H1 (cell line): ENCODE measurements around the gene TDP1. TPM values are rescaled to one million over a fixed set of nuclear protein-coding genes. Genes with fewer than 3 reads are reported as not detected.

Experiments
- CTCF ChIA-PET: fragments of 300-600 bp; sonication (Branson Sonifier 250); formaldehyde crosslinking; loops from one replicate; lab custom pipeline; 2021; ENCODE audit not compliant: partially characterized antibody; lab: Charles Lee
- POLR2A ChIA-PET: fragments of 300-600 bp; sonication (Branson Sonifier 250); formaldehyde crosslinking; loops from one replicate; lab custom pipeline; 2021; ENCODE audit warnings: inconsistent platforms; ENCODE audit not compliant: partially characterized antibody; lab: Charles Lee
- DNase-seq, 2 experiments: peaks; one replicate each; pipeline versions ENCODE4 v3.0.0 to v3.0.0-alpha.2; 2010 to 2022; ENCODE audit warnings: low spot score in 2 of 2, low read depth in 1 of 2, mixed read lengths in 1 of 2
- FAIRE-seq: peaks from 2 replicates; lab custom pipeline; 2011; peaks lifted over from hg19 to GRCh38; lab: Jason Lieb, UNC
- H2AFZ ChIP-seq: 2 replicates; pipeline ENCODE4 v1.8.1; 2012; ENCODE audit warnings: low read length, inconsistent platforms
- H2AK5ac ChIP-seq: 2 replicates; pipeline ENCODE4 v1.6.1; 2013; ENCODE audit warnings: low read depth, low read length
- H2BK120ac ChIP-seq: replicated peaks from 2 replicates; pipeline ENCODE3; 2013; ENCODE audit warnings: low read depth, low read length, inconsistent platforms
- H2BK12ac ChIP-seq: 2 replicates; pipeline ENCODE4 v1.6.1; 2013; ENCODE audit warnings: low read depth, low read length
- H2BK15ac ChIP-seq: 2 replicates; pipeline ENCODE4 v1.6.1; 2013; ENCODE audit warnings: low read length
- H2BK20ac ChIP-seq: 2 replicates; pipeline ENCODE4 v1.6.1; 2013; ENCODE audit warnings: low read length
- H2BK5ac ChIP-seq: 2 replicates; pipeline ENCODE4 v1.6.1; 2013; ENCODE audit warnings: low read depth, low read length
- H3K14ac ChIP-seq: 2 replicates; pipeline ENCODE4 v1.6.1; 2013; ENCODE audit warnings: inconsistent platforms; ENCODE audit not compliant: insufficient read length
- H3K18ac ChIP-seq: 2 replicates; pipeline ENCODE4 v1.6.1; 2013; ENCODE audit warnings: low read length; ENCODE audit errors: extremely low read depth
- H3K23ac ChIP-seq: 2 replicates; pipeline ENCODE4 v1.6.1; 2013; ENCODE audit warnings: inconsistent platforms; ENCODE audit not compliant: insufficient read length
- H3K23me2 ChIP-seq: 2 replicates; pipeline ENCODE4 v1.6.1; 2013; ENCODE audit warnings: low read depth, low read length
- H3K27ac ChIP-seq: 2 replicates; pipeline ENCODE4 v1.6.1; 2011; ENCODE audit warnings: low read depth, low read length, inconsistent platforms
- H3K27me3 ChIP-seq, 4 experiments: replicated peaks in 1 of 4; 1 replicate in 1 of 4; 2 replicates in 3 of 4; pipeline versions ENCODE4 v1.6.1 to v1.8.1; 2011 to 2013; ENCODE audit warnings: low read length in 3 of 4, mild to moderate bottlenecking in 3 of 4, inconsistent platforms in 2 of 4, mixed read lengths in 2 of 4, moderate library complexity in 1 of 4; ENCODE audit not compliant: control insufficient read depth in 3 of 4, insufficient read depth in 3 of 4; ENCODE audit errors: extremely low read depth in 1 of 4
- H3K36me3 ChIP-seq, 4 experiments: 2 replicates each; pipeline versions ENCODE4 v1.6.1 to v1.8.1; 2011 to 2013; ENCODE audit warnings: mild to moderate bottlenecking in 4 of 4, low read length in 3 of 4, moderate library complexity in 2 of 4, control low read depth in 1 of 4, inconsistent platforms in 1 of 4; ENCODE audit not compliant: insufficient read depth in 4 of 4, control insufficient read depth in 2 of 4
- H3K4ac ChIP-seq: replicated peaks from 2 replicates; pipeline ENCODE3; 2013; ENCODE audit warnings: low read length, low read depth, mixed read lengths, inconsistent platforms; ENCODE audit not compliant: insufficient read length
- H3K4me1 ChIP-seq, 4 experiments: replicated peaks in 1 of 4; 1 replicate in 1 of 4; 2 replicates in 3 of 4; pipeline versions ENCODE4 v1.6.1 to v1.8.1; 2011 to 2013; ENCODE audit warnings: low read length in 3 of 4, inconsistent platforms in 2 of 4, mixed read lengths in 1 of 4; ENCODE audit not compliant: insufficient read depth in 4 of 4, control insufficient read depth in 3 of 4
- H3K4me2 ChIP-seq, 2 experiments: 2 replicates each; pipeline versions ENCODE4 v1.6.1 to v1.8.1; 2011 to 2013; ENCODE audit warnings: low read depth in 2 of 2, low read length in 2 of 2, control low read depth in 1 of 2, inconsistent platforms in 1 of 2, mild to moderate bottlenecking in 1 of 2; ENCODE audit not compliant: insufficient read depth in 1 of 2
- H3K4me3 ChIP-seq, 4 experiments: fragments of 200-600, 300-600 bp in 1 of 4; sonication (generic), shearing (Covaris generic), sonication (Bioruptor Twin) in 1 of 4; 2 replicates each; pipeline versions ENCODE4 v1.5.1 to v1.8.1; 2011 to 2016; ENCODE audit warnings: low read length in 4 of 4, low read depth in 3 of 4, control low read depth in 2 of 4, inconsistent platforms in 2 of 4, mild to moderate bottlenecking in 2 of 4, mixed read lengths in 1 of 4, moderate library complexity in 1 of 4; ENCODE audit not compliant: insufficient read depth in 2 of 4; ENCODE audit errors: extremely low read depth in 1 of 4
- H3K56ac ChIP-seq: replicated peaks from 2 replicates; pipeline ENCODE3; 2013; ENCODE audit warnings: low read depth, mild to moderate bottlenecking, mixed read lengths, low read length, inconsistent platforms; ENCODE audit not compliant: insufficient read length
- H3K79me1 ChIP-seq: 2 replicates; pipeline ENCODE4 v1.6.1; 2013; ENCODE audit warnings: low read depth, low read length, control low read depth
- H3K79me2 ChIP-seq, 2 experiments: 2 replicates each; pipeline versions ENCODE4 v1.6.1 to v1.8.1; 2012 to 2013; ENCODE audit warnings: low read length in 2 of 2, mild to moderate bottlenecking in 2 of 2, inconsistent platforms in 1 of 2; ENCODE audit not compliant: insufficient read depth in 2 of 2, control insufficient read depth in 1 of 2
- H3K9ac ChIP-seq, 4 experiments: replicated peaks in 1 of 4; 1 replicate in 1 of 4; 2 replicates in 3 of 4; pipeline versions ENCODE4 v1.6.1 to v1.8.1; 2011 to 2013; ENCODE audit warnings: low read depth in 3 of 4, low read length in 3 of 4, control low read depth in 2 of 4, mild to moderate bottlenecking in 2 of 4, moderate library complexity in 2 of 4, inconsistent platforms in 1 of 4; ENCODE audit errors: extremely low read depth in 1 of 4
- H3K9me3 ChIP-seq, 2 experiments: 2 replicates each; pipeline versions ENCODE4 v1.6.1 to v1.8.1; 2012 to 2013; ENCODE audit warnings: mild to moderate bottlenecking in 2 of 2, moderate library complexity in 2 of 2, control low read depth in 1 of 2, inconsistent platforms in 1 of 2, low read depth in 1 of 2, low read length in 1 of 2, mixed read lengths in 1 of 2; ENCODE audit not compliant: insufficient read depth in 2 of 2
- H4K20me1 ChIP-seq, 2 experiments: replicated peaks in 1 of 2; 2 replicates each; pipeline versions ENCODE3 to v1.8.1; 2011 to 2013; ENCODE audit warnings: inconsistent platforms in 2 of 2, low read length in 2 of 2, mild to moderate bottlenecking in 1 of 2; ENCODE audit not compliant: insufficient read depth in 2 of 2, control insufficient read depth in 1 of 2
- H4K5ac ChIP-seq: 2 replicates; pipeline ENCODE4 v1.6.1; 2013; ENCODE audit warnings: low read length, low read depth, mixed read lengths, inconsistent platforms; ENCODE audit not compliant: insufficient read length
- H4K8ac ChIP-seq: 2 replicates; pipeline ENCODE4 v1.8.0; 2013; ENCODE audit warnings: mild to moderate bottlenecking, moderate library complexity, low read length, inconsistent platforms; ENCODE audit not compliant: insufficient read depth; ENCODE audit errors: extremely low read depth
- H4K91ac ChIP-seq: replicated peaks from 2 replicates; pipeline ENCODE3; 2013; ENCODE audit warnings: low read length, mixed read lengths, inconsistent platforms; ENCODE audit not compliant: insufficient read length
- ASH2L ChIP-seq: fragments of 200-600, 300-600 bp; sonication (generic); IDR thresholded peaks from one replicate; pipeline ENCODE4 v1.7.1; 2017; ENCODE audit warnings: low read length
- BACH1 ChIP-seq: IDR thresholded peaks from 2 replicates; pipeline ENCODE4 v1.6.1; 2012; ENCODE audit warnings: low read length, improper control_type of control experiment
- CBX5 ChIP-seq: fragments of 300-800, 300-1000 bp; sonication (generic); IDR thresholded peaks from 2 replicates; pipeline ENCODE4 v1.7.1; 2016; ENCODE audit warnings: antibody characterized with exemption, low read length, low read depth
- CTCF ChIP-seq, 3 experiments: IDR thresholded peaks; 1 replicate in 2 of 3; 2 replicates in 1 of 3; pipeline versions ENCODE4 v1.5.1 to v1.6.1; 2011; ENCODE audit warnings: low read length in 3 of 3, mild to moderate bottlenecking in 3 of 3, inconsistent platforms in 2 of 3, low read depth in 1 of 3, moderate library complexity in 1 of 3; ENCODE audit not compliant: insufficient read depth in 1 of 3; ENCODE audit errors: control extremely low read depth in 1 of 3
- EGR1 ChIP-seq: IDR thresholded peaks from 2 replicates; pipeline ENCODE4 v1.6.1; 2011; ENCODE audit warnings: low read depth, low read length, borderline replicate concordance
- KDM1A ChIP-seq: fragments of 200-600, 300-600 bp; sonication (generic); IDR thresholded peaks from 2 replicates; pipeline ENCODE4 v1.7.1; 2016; ENCODE audit warnings: mild to moderate bottlenecking, low read length, borderline replicate concordance
- RNF2 ChIP-seq: fragments of 200-900, 300-1000 bp; sonication (generic); IDR thresholded peaks from 2 replicates; pipeline ENCODE4 v1.7.1; 2016; ENCODE audit warnings: borderline replicate concordance, low read depth, mild to moderate bottlenecking, antibody characterized with exemption, low read length; ENCODE audit not compliant: poor library complexity, severe bottlenecking; ENCODE audit errors: missing control alignments
- RXRA ChIP-seq: IDR thresholded peaks from 2 replicates; pipeline ENCODE4 v1.6.1; 2011; ENCODE audit warnings: low read depth, mild to moderate bottlenecking, low read length, moderate library complexity; ENCODE audit not compliant: insufficient read depth
- TEAD4 ChIP-seq: IDR thresholded peaks from 2 replicates; pipeline ENCODE4 v1.6.1; 2012; ENCODE audit warnings: low read depth, low read length, inconsistent platforms, mixed read lengths
- WGBS, 2 experiments: shearing (Covaris generic) in 1 of 2; methylation state at CpG; one replicate each; pipeline versions ENCODE4 v1.1.6 to v1.1.7; 2013 to 2015; ENCODE audit warnings: low lambda C conversion rate in 2 of 2, mixed read lengths in 2 of 2, inconsistent platforms in 1 of 2, low coverage in 1 of 2, missing lambda C conversion rate in 1 of 2; ENCODE audit not compliant: insufficient replicate concordance in 2 of 2, insufficient coverage in 1 of 2, insufficient read length in 1 of 2; ENCODE audit errors: extremely low coverage in 1 of 2, missing lambda C conversion rate in 1 of 2; 5-methylcytosine and 5-hydroxymethylcytosine counted together
- polyA plus RNA-seq, 7 experiments: library from polyadenylated mRNA; depleted of rRNA in 3 of 7; stranded (reverse) in 5 of 7; unstranded in 2 of 7; fragments of >200 nt in 5 of 7; fragments of 200-250 nt in 2 of 7; gene quantifications; 1 replicate in 5 of 7; 2 replicates in 1 of 7; 4 replicates in 1 of 7; pipeline versions ENCODE4 v1.2.1 to v1.2.3, GENCODE V29; 2011 to 2013; ENCODE audit warnings: missing spikeins in 2 of 7, mixed read lengths in 2 of 7
- total RNA-seq: library from RNA; stranded (reverse); fragmentation: NEBNext Ultra II Directional; extraction: Animal tissue kit (Norgen Biotek cat#: 25700); gene quantifications from 2 replicates; pipeline ENCODE4 v1.2.1, GENCODE V29; 2021

TDP1 gene
- total and polyA plus RNA-seq, 2 of the 8 experiments (the other 6 are each of a cell fraction or from before 2014, with no cell fraction given) = 32.2 to 69.9 TPM

- no peak overlapping the region for H2AK5ac ChIP-seq
- no peaks in the 10 kb centered on the region for H3K9me3 ChIP-seq
- peaks cover 6 to 12% (median 8%) of the 10 kb centered on the region in 4 experiments; a peak in 6 of 7 replicates for H3K4me1 ChIP-seq
- H2BK15ac ChIP-seq = no peak overlapping the region; the same call in 1 of the 2 replicates
- H2BK12ac ChIP-seq = no peak overlapping the region
- H2BK5ac ChIP-seq = no peak overlapping the region
- H3K4ac ChIP-seq = peak overlapping the region; percentile 44
- no peak overlapping the region for H3K4me2 ChIP-seq
- DNase-seq (no peak), FAIRE-seq (no peak)
- H3K18ac ChIP-seq = no peak overlapping the region
- no peak overlapping the region for H4K91ac ChIP-seq
- H2BK120ac ChIP-seq = no peak overlapping the region
- no peak overlapping the region for H4K8ac ChIP-seq
- H3K9ac ChIP-seq = no peak overlapping the region
- H3K14ac ChIP-seq = no peak overlapping the region
- H4K20me1 ChIP-seq = no peaks in the 10 kb centered on the region
- peak overlapping the region; percentile 51; the same call in 1 of the 2 replicates for H2BK20ac ChIP-seq
- H3K79me1 ChIP-seq = no peaks in the 10 kb centered on the region
- H4K5ac ChIP-seq = no peak overlapping the region
- H3K23me2 ChIP-seq = no peaks in the 10 kb centered on the region; the same call in 1 of the 2 replicates
- H3K36me3 ChIP-seq = no peaks in the 10 kb centered on the region
- H3K56ac ChIP-seq = no peak overlapping the region
- 88% methylated on average over 9 of the region's 9 CpGs; no CpG with 5 or more reads in 1 of the 2 experiments for WGBS, 2 experiments
- H3K27me3 ChIP-seq = no peaks in the 10 kb centered on the region; a peak in 1 of 7 replicates
- POLR2A ChIA-PET = interaction anchor here (0.6 kb wide), 1 partner anchor 506 kb away, joined by 3 read pairs; no protein-coding TSS in a partner anchor
- H3K79me2 ChIP-seq = no peaks in the 10 kb centered on the region
- H3K23ac ChIP-seq = no peak overlapping the region
- no peak overlapping the region for H3K27ac ChIP-seq
- H3K4me3 ChIP-seq = no peak overlapping the region
- CTCF ChIA-PET = interaction anchor here (0.6 to 2.1 kb wide), 4 partner anchors 8 to 338 kb away, joined by 3 to 5 read pairs (median 3); no protein-coding TSS in a partner anchor
- H2AFZ ChIP-seq = no peak overlapping the region
- TF ChIP-seq BACH1 (no peak), ASH2L (no peak), RNF2 (no peak), CTCF (IDR thresholded peaks at IDR 0.05; ENCODE audit: control extremely low read depth in 1 of 3, insufficient read depth in 1 of 3, low read depth in 1 of 3, low read length in 3 of 3) (no peak), CBX5 (no peak), EGR1 (no peak), TEAD4 (no peak), KDM1A (no peak), RXRA (no peak)
These were observed 46.8 kb upstream of the TDP1 start for GRCh38 chr14:89908712-89909450.
